ENCODE results near the gene MED13L. TPM values are rescaled to one million over a fixed set of nuclear protein-coding genes. Genes with fewer than 3 reads are reported as not detected.

Gene MED13L
- polyA plus RNA-seq, 1 of the 3 experiments (the other 2 are of a cell fraction), result 17.1 TPM

DNA sequence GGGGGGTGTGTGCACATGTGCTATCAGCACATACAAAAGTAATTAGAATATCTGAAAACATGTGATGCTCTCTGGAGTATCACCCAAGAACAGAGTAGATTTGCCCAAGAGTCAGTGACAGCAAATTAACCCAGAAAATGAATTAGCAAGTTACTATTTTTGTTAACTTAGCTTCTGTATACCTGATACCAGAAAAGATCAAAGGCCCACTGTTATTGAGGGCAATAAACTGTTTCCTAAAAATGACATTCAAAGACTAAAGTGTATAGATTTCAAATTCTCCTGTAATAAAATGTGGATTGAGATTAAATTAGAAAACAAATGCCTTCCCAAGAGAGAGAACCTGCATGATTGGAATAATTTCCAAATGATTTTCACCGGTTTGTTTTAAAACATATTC is 184.7 kb downstream of the MED13L start:
- Histone ChIP-seq H3K9me2 (no peaks in the 10 kb centered on the region), H3K27me3 (ENCODE audit: insufficient read depth) (no peaks in the 10 kb centered on the region), H3K9ac (no peak overlapping the region), H2AFZ (ENCODE audit: low read depth) (no peak overlapping the region), H3K4me3 (ENCODE audit: low read depth in 2 of 2, low read length in 1 of 2) (no peak overlapping the region), H3K4me2 (no peak overlapping the region), H3K4me1 (ENCODE audit: control insufficient read depth in 1 of 2, insufficient read depth in 2 of 2, low read depth in 1 of 2, low read length in 1 of 2) (peaks cover 4 to 15% of the 10 kb centered on the region in 2 experiments; a peak in 2 of 4 replicates), H3K27ac (ENCODE audit: low read depth in 2 of 2, low read length in 1 of 2) (no peak overlapping the region), H4K20me1 (ENCODE audit: insufficient read depth) (peaks cover 81% of the 10 kb centered on the region), H3K79me2 (ENCODE audit: insufficient read depth) (peaks cover 95% of the 10 kb centered on the region), H3F3A (replicated peaks; ENCODE audit: insufficient read depth) (peaks cover 27% of the 10 kb centered on the region), H3K36me3 (replicated peaks in 1 of 2; ENCODE audit: control insufficient read depth in 1 of 2, insufficient read depth in 2 of 2, low read length in 1 of 2) (peaks cover 6 to 15% of the 10 kb centered on the region in 2 experiments), H3K9me3 (no peaks in the 10 kb centered on the region)
- WGBS (ENCODE audit: low lambda C conversion rate), result 95% methylated on average over 1 of the region's 1 CpG
- DNase-seq, result no peak
- no peak for TF ChIP-seq GABPA (IDR thresholded peaks at IDR 0.05; ENCODE audit: low read depth)
- TF ChIP-seq GATA2 (CRISPR knock-in tag; IDR thresholded peaks at IDR 0.05), result no peak
- TF ChIP-seq, protein P1, sequence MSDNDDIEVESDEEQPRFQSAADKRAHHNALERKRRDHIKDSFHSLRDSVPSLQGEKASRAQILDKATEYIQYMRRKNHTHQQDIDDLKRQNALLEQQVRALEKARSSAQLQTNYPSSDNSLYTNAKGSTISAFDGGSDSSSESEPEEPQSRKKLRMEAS (IDR thresholded peaks at IDR 0.05; ENCODE audit: low read depth), result no peak
- no peak for TF ChIP-seq SIN3A (IDR thresholded peaks at IDR 0.05; ENCODE audit: borderline replicate concordance, low read depth, low read length)
- POLR2A ChIA-PET, result no interaction called here
- CTCF ChIA-PET, result no interaction called here

- no peak overlapping the region for H3K4me3 ChIP-seq (ENCODE audit: low read depth in 2 of 2, low read length in 1 of 2)
- H3K9me2 ChIP-seq, result no peaks in the 10 kb centered on the region
- peaks cover 95% of the 10 kb centered on the region for H3K79me2 ChIP-seq (ENCODE audit: insufficient read depth)
- TF ChIP-seq TEAD4 (IDR thresholded peaks at IDR 0.05; ENCODE audit: borderline replicate concordance, insufficient read depth) (no peak), USF1 (IDR thresholded peaks at IDR 0.05; ENCODE audit: borderline replicate concordance, low read depth) (no peak), RXRA (IDR thresholded peaks at IDR 0.05; ENCODE audit: borderline replicate concordance, low read depth) (no peak), GABPA (IDR thresholded peaks at IDR 0.05; ENCODE audit: low read depth) (no peak), TCF12 (IDR thresholded peaks at IDR 0.05) (no peak), ZBTB33 (IDR thresholded peaks at IDR 0.05; ENCODE audit: borderline replicate concordance, low read depth) (no peak)
- ChIA-PET CTCF (interaction anchor here (1.5 kb wide), 1 partner anchor 23 kb away, joined by 5 read pairs; no protein-coding TSS in a partner anchor), POLR2A (no interaction called here)
- no peak overlapping the region for H3K27ac ChIP-seq (ENCODE audit: low read depth in 2 of 2, low read length in 1 of 2)
- peaks cover 6 to 18% of the 10 kb centered on the region in 2 experiments for H3K36me3 ChIP-seq (replicated peaks in 1 of 2; ENCODE audit: control insufficient read depth in 1 of 2, insufficient read depth in 2 of 2, low read length in 1 of 2)
- WGBS (ENCODE audit: low lambda C conversion rate), result 98% methylated on average over 3 of the region's 3 CpGs
- peaks cover 27% of the 10 kb centered on the region for H3F3A ChIP-seq (replicated peaks; ENCODE audit: insufficient read depth)
- peaks cover 81% of the 10 kb centered on the region for H4K20me1 ChIP-seq (ENCODE audit: insufficient read depth)
- no peak overlapping the region for H2AFZ ChIP-seq (ENCODE audit: low read depth)
- H3K9me3 ChIP-seq, result no peaks in the 10 kb centered on the region
- no peak for DNase-seq
- peaks cover 4 to 15% of the 10 kb centered on the region in 2 experiments; a peak in 2 of 4 replicates for H3K4me1 ChIP-seq (ENCODE audit: control insufficient read depth in 1 of 2, insufficient read depth in 2 of 2, low read depth in 1 of 2, low read length in 1 of 2)
- H3K4me2 ChIP-seq, result no peak overlapping the region
- no peaks in the 10 kb centered on the region for H3K27me3 ChIP-seq (ENCODE audit: insufficient read depth)
- no peak overlapping the region for H3K9ac ChIP-seq
These were observed 185.3 kb downstream of the MED13L start for GRCh38 chr12:116092162-116092561.

All from SK-N-SH (cell line).